Activated naive CD8-positive, alpha-beta T cell treated with anti-CD3 and anti-CD28 coated beads for 36 hours (primary cell): Measurements from ENCODE around the gene CISD2. TPM values are rescaled to one million over a fixed set of nuclear protein-coding genes. Genes with fewer than 3 reads are reported as not detected.
"Not testable (repeated sequence)": the region's sequence is repeated elsewhere in the genome, so short reads cannot be mapped to it uniquely, and the experiment has no call there.

Experiments used
- DNase-seq: peaks from one replicate; pipeline ENCODE4 v3.0.0; 2021
- H3K27ac Mint-ChIP-seq: one replicate; pipeline ENCODE4 v1.8.0; 2022; ENCODE audit warnings: mild to moderate bottlenecking, moderate library complexity, mixed read lengths
- H3K27me3 Mint-ChIP-seq: one replicate; pipeline ENCODE4 v1.8.0; 2022; ENCODE audit warnings: mild to moderate bottlenecking, mixed read lengths
- H3K36me3 Mint-ChIP-seq: one replicate; pipeline ENCODE4 v1.8.0; 2021; ENCODE audit warnings: mild to moderate bottlenecking, mixed read lengths
- H3K4me1 Mint-ChIP-seq: one replicate; pipeline ENCODE4 v1.8.0; 2021; ENCODE audit warnings: mixed read lengths
- H3K4me3 Mint-ChIP-seq: one replicate; pipeline ENCODE4 v1.8.0; 2022; ENCODE audit warnings: mild to moderate bottlenecking, moderate library complexity, mixed read lengths
- H3K9me3 Mint-ChIP-seq: one replicate; pipeline ENCODE4 v1.8.0; 2022; ENCODE audit warnings: mixed read lengths
- total RNA-seq, 2 experiments: library from RNA; stranded (reverse); gene quantifications; one replicate each; pipeline ENCODE4 v1.2.3, GENCODE V29; 2021

Gene CISD2, protein sequence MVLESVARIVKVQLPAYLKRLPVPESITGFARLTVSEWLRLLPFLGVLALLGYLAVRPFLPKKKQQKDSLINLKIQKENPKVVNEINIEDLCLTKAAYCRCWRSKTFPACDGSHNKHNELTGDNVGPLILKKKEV
- total RNA-seq: 10 to 100 TPM; 41.5 to 41.8 TPM

- Mint-ChIP-seq H3K27me3 (no peaks in the 10 kb centered on the region), H3K4me1 (peaks cover 52% of the 10 kb centered on the region), H3K9me3 (no peaks in the 10 kb centered on the region), H3K36me3 (peaks cover 57% of the 10 kb centered on the region), H3K4me3 (peak within 1 kb of the TSS; percentile 98), H3K27ac (peak within 1 kb of the TSS; percentile 100)
- DNase-seq: peak; percentile 96
Observed at GRCh38 chr4:102868781-102869568, at the start of gene CISD2. Gene CISD2 (plus strand): TSS chr4:102868992. CDS start chr4:102869085, 93 bp downstream.

- peaks cover 78% of the 10 kb centered on the region for H3K36me3 Mint-ChIP-seq
Observed at GRCh38 chr4:102819100-102819499, 49.7 kb upstream of the CISD2 start.

GRCh38 chr4:102819588-102820365 is 49.0 kb upstream of the CISD2 start:
- Mint-ChIP-seq H3K27ac (peak overlapping the region; percentile 90), H3K9me3 (no peaks in the 10 kb centered on the region), H3K27me3 (no peaks in the 10 kb centered on the region), H3K36me3 (peaks cover 78% of the 10 kb centered on the region), H3K4me1 (peaks cover 75% of the 10 kb centered on the region), H3K4me3 (peak overlapping the region; percentile 77)
- DNase-seq: no peak

More at GRCh38 chr4:102819100-102819499, 49.7 kb upstream of the CISD2 start:
- not testable (repeated sequence) for H3K27me3 Mint-ChIP-seq, H3K9me3 Mint-ChIP-seq, DNase-seq
- Mint-ChIP-seq H3K27ac (peak overlapping the region; percentile 90), H3K4me3 (peak overlapping the region; percentile 77), H3K4me1 (peaks cover 73% of the 10 kb centered on the region)

GRCh38 chr4:102823464-102823863 is 45.3 kb upstream of the CISD2 start:
- H3K36me3 Mint-ChIP-seq: peaks cover 50% of the 10 kb centered on the region
- DNase-seq: no peak
- no peak overlapping the region for H3K4me3 Mint-ChIP-seq
- H3K9me3 Mint-ChIP-seq: no peaks in the 10 kb centered on the region
- H3K4me1 Mint-ChIP-seq: peaks cover 48% of the 10 kb centered on the region
- H3K27ac Mint-ChIP-seq: peak overlapping the region; percentile 84
- no peaks in the 10 kb centered on the region for H3K27me3 Mint-ChIP-seq

- Mint-ChIP-seq H3K4me1 (peaks cover 47% of the 10 kb centered on the region), H3K36me3 (peaks cover 46% of the 10 kb centered on the region), H3K27ac (peak overlapping the region; percentile 84), H3K4me3 (no peak overlapping the region), H3K9me3 (no peaks in the 10 kb centered on the region), H3K27me3 (no peaks in the 10 kb centered on the region)
- no peak for DNase-seq
Observed at GRCh38 chr4:102823897-102824296, 44.9 kb upstream of the CISD2 start.

DNA sequence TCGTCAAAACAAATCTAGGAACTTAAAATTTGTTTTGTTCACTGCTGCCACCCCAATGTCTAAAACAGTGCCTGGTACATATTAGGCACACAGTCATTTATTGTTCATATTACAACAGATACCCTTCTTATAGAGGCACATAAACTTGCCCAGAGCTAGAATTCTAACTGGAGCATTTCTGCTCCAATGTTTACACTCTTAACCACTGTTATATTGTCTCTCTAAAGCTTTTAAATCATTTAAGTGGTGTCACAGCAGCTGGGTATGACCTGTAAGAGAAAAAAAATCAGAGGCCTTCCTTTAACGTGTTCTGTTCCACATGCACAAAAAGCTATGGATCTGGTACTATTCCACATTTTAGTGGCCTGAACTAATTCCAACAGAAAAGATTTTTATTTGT is 44.4 kb upstream of the CISD2 start:
- Mint-ChIP-seq H3K4me1 (peaks cover 50% of the 10 kb centered on the region), H3K36me3 (peaks cover 43% of the 10 kb centered on the region), H3K27me3 (no peaks in the 10 kb centered on the region), H3K27ac (peak overlapping the region; percentile 73), H3K4me3 (no peak overlapping the region), H3K9me3 (no peaks in the 10 kb centered on the region)
- DNase-seq: no peak

- Mint-ChIP-seq H3K36me3 (peaks cover 36% of the 10 kb centered on the region), H3K27ac (no peak overlapping the region), H3K9me3 (no peaks in the 10 kb centered on the region), H3K27me3 (no peaks in the 10 kb centered on the region), H3K4me3 (no peak overlapping the region), H3K4me1 (peaks cover 40% of the 10 kb centered on the region)
- peak; percentile 40 for DNase-seq
Observed at GRCh38 chr4:102825261-102826091, 43.3 kb upstream of the CISD2 start.

DNA sequence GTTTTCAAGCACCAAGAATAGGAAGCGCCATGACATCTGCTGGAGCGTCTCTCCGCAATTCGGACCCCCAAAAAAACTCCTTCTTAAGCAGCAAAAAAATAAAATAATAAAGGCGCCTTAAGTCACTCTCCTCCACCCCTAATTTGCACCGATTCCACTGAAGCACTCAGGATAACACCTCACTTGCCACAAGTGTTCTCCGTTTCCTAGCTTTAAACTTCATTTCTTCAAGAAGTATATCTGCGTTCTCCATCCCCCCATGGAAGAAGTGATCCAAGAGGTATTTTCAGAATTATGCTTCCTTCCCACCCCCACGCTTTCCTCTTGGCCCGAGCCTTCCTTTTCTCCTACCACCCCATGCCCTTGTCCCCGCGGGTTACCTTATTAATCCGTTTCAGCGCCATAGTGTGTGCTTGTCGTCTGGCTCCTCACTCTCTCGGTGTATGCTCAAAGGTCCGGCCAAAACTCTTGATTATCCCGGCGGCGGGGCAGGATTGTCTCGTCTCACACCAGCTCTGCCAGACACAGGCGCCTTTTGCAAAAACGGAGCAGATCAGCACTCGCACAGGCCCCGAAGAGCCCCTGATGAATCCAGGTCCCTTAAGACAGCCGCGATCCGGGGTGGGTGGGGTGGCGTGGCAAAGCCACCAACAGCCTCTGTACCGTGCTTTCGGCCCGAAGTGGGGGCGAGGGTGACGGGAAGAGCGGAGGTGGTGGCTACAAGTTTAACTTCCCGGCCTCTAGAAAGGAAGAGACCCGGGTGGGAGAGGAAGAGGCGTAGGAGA is 42.5 kb upstream of the CISD2 start:
- Mint-ChIP-seq H3K27me3 (no peaks in the 10 kb centered on the region), H3K36me3 (peaks cover 28% of the 10 kb centered on the region), H3K27ac (no peak overlapping the region), H3K4me3 (no peak overlapping the region), H3K9me3 (no peaks in the 10 kb centered on the region), H3K4me1 (peaks cover 32% of the 10 kb centered on the region)
- DNase-seq: no peak

DNA sequence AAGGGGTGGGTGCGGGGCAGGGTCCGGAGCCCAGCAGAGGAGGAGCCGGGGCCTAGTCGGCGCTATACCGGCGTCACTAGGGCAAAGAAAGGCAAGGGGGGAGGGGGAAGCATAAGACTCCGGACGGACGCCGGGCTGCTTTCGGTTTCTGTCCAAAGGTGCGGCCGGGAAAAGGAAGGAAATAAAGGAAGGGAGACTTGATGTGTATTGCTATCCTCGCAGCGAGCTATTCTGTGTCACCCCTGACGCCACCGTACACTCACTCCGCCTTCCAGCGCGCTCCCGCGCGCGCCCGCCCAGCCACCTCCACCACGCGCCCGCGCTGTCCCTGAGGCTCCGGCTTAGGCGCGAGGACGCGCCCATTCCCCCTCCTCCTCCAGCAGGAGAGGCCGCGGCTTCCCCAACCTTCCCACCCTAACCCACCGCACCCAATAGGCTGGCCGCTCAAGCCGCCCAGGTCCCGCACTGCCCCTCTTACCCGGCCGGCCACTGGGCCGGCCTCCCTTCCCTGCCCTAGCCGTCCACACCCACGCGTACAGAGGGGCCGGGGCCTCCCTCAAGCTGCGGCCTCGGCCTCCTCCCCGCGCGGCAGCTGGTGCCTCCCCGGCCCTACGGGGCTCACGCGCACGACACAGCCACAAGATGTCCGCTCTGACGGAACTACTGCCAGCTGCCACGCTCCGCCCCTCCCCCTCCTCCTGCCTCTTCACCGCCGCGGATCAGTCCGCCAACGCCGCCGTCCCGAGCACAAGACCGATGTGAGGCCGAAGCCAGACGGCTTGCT is 41.7 kb upstream of the CISD2 start, which contains the start of gene UBE2D3:
TSS of gene UBE2D3 (minus strand) at position 662 of the 784 bp plus-strand sequence. CDS start 1,043 bp downstream, outside the sequence.
- peak within 1 kb of the TSS; percentile 85 for H3K4me3 Mint-ChIP-seq
- peaks cover 29% of the 10 kb centered on the region for H3K4me1 Mint-ChIP-seq
- H3K9me3 Mint-ChIP-seq: no peaks in the 10 kb centered on the region
- no peak within 1 kb of the TSS for H3K27ac Mint-ChIP-seq
- no peaks in the 10 kb centered on the region for H3K27me3 Mint-ChIP-seq
- DNase-seq: peak; percentile 96
- H3K36me3 Mint-ChIP-seq: peaks cover 25% of the 10 kb centered on the region

DNA sequence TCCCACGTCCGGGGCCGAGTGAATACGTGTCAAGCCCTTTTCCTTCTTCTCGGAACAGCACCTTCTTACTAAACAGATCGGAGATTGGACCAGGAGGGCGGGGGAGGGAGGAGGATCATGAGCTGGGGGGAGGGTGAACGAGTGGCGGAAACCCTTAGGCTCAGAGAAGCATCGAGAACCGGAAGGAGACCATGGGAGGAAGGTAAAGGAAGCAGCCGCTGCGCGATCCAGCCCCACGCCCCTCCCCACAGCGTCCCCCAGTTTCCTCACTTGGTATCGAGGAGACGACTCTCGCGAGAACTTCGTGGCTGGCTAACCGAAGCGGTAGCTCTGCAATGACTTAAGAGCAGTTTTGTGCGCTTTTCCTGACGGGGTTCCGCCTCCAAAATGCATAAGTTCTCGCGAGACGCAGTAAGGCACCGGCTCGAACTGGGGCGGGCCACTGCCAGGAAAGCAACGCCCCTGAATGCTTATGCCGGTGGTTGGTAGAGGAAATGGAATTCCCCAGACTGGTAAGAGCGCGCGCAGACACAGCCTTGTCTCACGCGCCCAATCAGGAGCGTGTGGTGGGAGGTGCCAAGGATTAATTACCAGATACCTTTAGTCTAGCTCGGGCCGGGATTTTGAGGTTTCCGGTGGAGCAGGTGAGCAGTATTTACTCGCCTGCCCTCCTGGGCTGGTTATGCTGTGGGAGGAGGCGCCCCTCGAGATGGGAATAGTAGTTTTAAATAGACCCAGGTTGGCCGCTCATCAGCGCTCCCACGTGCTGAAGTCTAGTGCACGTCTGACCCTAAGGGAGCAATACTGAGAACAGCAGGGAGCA is 40.9 kb upstream of the CISD2 start:
- Mint-ChIP-seq H3K36me3 (peaks cover 17% of the 10 kb centered on the region), H3K4me3 (peak overlapping the region; percentile 85), H3K9me3 (no peaks in the 10 kb centered on the region), H3K27me3 (no peaks in the 10 kb centered on the region), H3K27ac (no peak overlapping the region), H3K4me1 (peaks cover 25% of the 10 kb centered on the region)
- peak; percentile 97 for DNase-seq

DNA sequence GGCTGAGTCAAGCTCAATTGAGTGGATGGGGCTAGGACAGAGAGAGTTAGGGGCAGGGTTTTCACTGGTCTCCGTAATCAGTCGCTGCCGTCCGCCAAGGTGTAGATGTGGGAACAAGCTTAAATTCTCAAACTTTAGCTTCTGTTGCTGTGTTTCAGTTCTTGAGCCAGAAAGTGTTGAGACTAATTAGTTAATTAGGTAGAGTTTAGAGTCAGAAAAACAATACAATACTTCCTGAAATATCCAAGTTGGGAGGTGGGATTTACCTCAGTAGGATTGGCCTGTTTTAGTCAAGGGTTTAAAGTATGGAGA is 40.3 kb upstream of the CISD2 start:
- peaks cover 16% of the 10 kb centered on the region for H3K36me3 Mint-ChIP-seq
- no peak overlapping the region for H3K27ac Mint-ChIP-seq
- DNase-seq: no peak
- peaks cover 25% of the 10 kb centered on the region for H3K4me1 Mint-ChIP-seq
- H3K27me3 Mint-ChIP-seq: no peaks in the 10 kb centered on the region
- H3K9me3 Mint-ChIP-seq: no peaks in the 10 kb centered on the region
- H3K4me3 Mint-ChIP-seq: peak overlapping the region; percentile 85

DNA sequence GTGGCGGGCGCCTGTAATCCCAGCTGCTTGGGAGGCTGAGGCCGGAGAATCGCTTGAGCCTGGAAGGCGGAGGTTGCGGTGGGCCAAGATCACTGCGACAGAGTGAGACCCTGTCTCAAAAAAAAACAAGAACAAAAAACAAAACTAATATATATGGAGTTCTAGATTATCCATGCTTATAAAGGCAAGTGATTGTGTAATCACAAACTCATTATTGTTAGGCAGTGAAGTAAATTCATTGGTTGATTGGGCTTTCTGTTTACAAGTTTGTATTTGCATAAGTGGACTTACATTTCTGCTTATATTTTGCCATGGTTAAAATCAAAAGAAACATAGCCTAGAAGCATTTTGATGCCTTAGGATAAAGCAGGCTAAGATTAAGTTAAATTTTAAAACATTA is 39.0 kb upstream of the CISD2 start:
- Mint-ChIP-seq H3K9me3 (no peaks in the 10 kb centered on the region), H3K27ac (no peak overlapping the region), H3K36me3 (peaks cover 9% of the 10 kb centered on the region), H3K4me1 (peaks cover 25% of the 10 kb centered on the region), H3K27me3 (no peaks in the 10 kb centered on the region), H3K4me3 (no peak overlapping the region)
- DNase-seq: no peak

DNA sequence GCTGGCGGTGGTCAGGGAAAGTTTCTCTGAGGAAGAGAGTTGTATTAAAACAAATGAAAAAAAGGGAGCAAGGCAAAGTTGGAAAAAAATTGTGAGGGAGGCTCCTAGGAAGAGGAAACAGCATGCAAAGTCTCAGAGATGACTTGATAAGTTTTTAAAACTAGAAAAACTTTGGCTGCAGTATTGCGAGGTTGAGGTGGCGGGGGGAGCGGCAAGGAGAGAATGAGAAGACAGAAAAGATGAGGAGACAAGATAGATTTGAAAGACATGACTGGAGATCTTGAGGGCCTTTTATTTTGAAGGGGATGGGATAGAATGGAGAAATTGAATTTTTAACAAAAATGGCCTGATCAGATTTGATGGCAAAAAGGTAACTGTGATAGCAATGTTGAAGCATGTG is 36.7 kb upstream of the CISD2 start:
- Mint-ChIP-seq H3K36me3 (peaks cover 10% of the 10 kb centered on the region), H3K9me3 (no peaks in the 10 kb centered on the region), H3K27me3 (no peaks in the 10 kb centered on the region), H3K4me3 (no peak overlapping the region), H3K27ac (no peak overlapping the region), H3K4me1 (peaks cover 25% of the 10 kb centered on the region)
- DNase-seq: no peak
